Tibial nerve (tissue), 4 donors: ENCODE measurements around the gene L3MBTL4. TPM values are rescaled to one million over a fixed set of nuclear protein-coding genes. Genes with fewer than 3 reads are reported as not detected.
"Not testable (repeated sequence)": the region's sequence is repeated elsewhere in the genome, so short reads cannot be mapped to it uniquely, and the experiment has no call there.

Experiments
- DNase-seq, 2 donors: peaks; one replicate each; pipeline ENCODE4 v3.0.0-alpha.2; 2019; ENCODE audit warnings: low spot score in 2 of 2
- H3K27ac ChIP-seq, 4 donors: fragments of 200-600 bp; sonication (generic) in 3 of 4; one replicate each; pipeline ENCODE4 v1.5.1; 2017 to 2019; ENCODE audit warnings: mild to moderate bottlenecking in 1 of 4
- H3K27me3 ChIP-seq, 2 donors: fragments of 200-600 bp; sonication (generic) in 1 of 2; one replicate each; pipeline versions ENCODE4 v1.5.1 to v1.6.0; 2017 to 2019
- H3K36me3 ChIP-seq, 3 donors: fragments of 200-600 bp; sonication (generic); one replicate each; pipeline ENCODE4 v1.5.1; 2018 to 2019
- H3K4me1 ChIP-seq, 4 donors: fragments of 200-600 bp; sonication (generic) in 3 of 4; one replicate each; pipeline ENCODE4 v1.5.1; 2017 to 2019
- H3K4me3 ChIP-seq, 4 donors: fragments of 200-600 bp; sonication (generic) in 3 of 4; one replicate each; pipeline ENCODE4 v1.5.1; 2017 to 2019; ENCODE audit warnings: mild to moderate bottlenecking in 1 of 4, moderate library complexity in 1 of 4
- H3K9me3 ChIP-seq, 4 donors: fragments of 200-600 bp; sonication (generic) in 3 of 4; one replicate each; pipeline ENCODE4 v1.5.1; 2017 to 2019
- CTCF ChIP-seq, 5 experiments: fragments of 200-600 bp in 3 of 5; fragments of 450-650 bp in 2 of 5; sonication (generic) in 3 of 5; IDR thresholded peaks; one replicate each; pipeline ENCODE4 v1.5.1; 2016 to 2019; ENCODE audit warnings: antibody characterized with exemption in 5 of 5, mild to moderate bottlenecking in 3 of 5, moderate library complexity in 2 of 5
- EP300 ChIP-seq, 2 donors: sonication (generic); formaldehyde crosslinking; IDR thresholded peaks; one replicate each; pipeline ENCODE4 v1.6.1; 2017; ENCODE audit warnings: antibody characterized with exemption in 2 of 2, mild to moderate bottlenecking in 1 of 2
- POLR2A ChIP-seq, 2 donors: fragments of 450-650 bp; IDR thresholded peaks; one replicate each; pipeline ENCODE4 v1.6.1; 2017; ENCODE audit warnings: antibody characterized with exemption in 2 of 2, mild to moderate bottlenecking in 2 of 2, moderate library complexity in 2 of 2
- WGBS, 2 donors: methylation state at CpG; one replicate each; pipeline ENCODE4 v1.1.5; 2018; 5-methylcytosine and 5-hydroxymethylcytosine counted together
- total RNA-seq, 4 donors: library from RNA; depleted of rRNA; stranded (reverse); fragments of >200 nt; gene quantifications; one replicate each; pipeline ENCODE4 v1.1.0, GENCODE V29; 2016

The L3MBTL4 gene
- total RNA-seq, 4 donors from 2014 or later: 6.3 to 9.0 (median 8.1) TPM

- 70 to 77% methylated on average over 8 of the region's 8 CpGs for WGBS, 2 donors
- no peaks in the 10 kb centered on the region for H3K36me3 ChIP-seq
- no peaks in the 10 kb centered on the region for H3K9me3 ChIP-seq
Measured at GRCh38 chr18:6270771-6271216, 143.9 kb downstream of the L3MBTL4 start.

GRCh38 chr18:6269660-6270332 is 144.9 kb downstream of the L3MBTL4 start:
- 90 to 91% methylated on average over 12 of the region's 12 CpGs for WGBS, 2 donors
- no peaks in the 10 kb centered on the region for H3K27me3 ChIP-seq
- no peak for TF ChIP-seq CTCF (IDR thresholded peaks at IDR 0.05)

More at GRCh38 chr18:6270771-6271216, 143.9 kb downstream of the L3MBTL4 start:
- H3K27me3 ChIP-seq: no peaks in the 10 kb centered on the region
- no peaks in the 10 kb centered on the region for H3K4me1 ChIP-seq
- TF ChIP-seq POLR2A (IDR thresholded peaks at IDR 0.05): no peak
- TF ChIP-seq EP300 (IDR thresholded peaks at IDR 0.05): no peak
- TF ChIP-seq CTCF (IDR thresholded peaks at IDR 0.05): no peak
- H3K27ac ChIP-seq: no peak overlapping the region
- DNase-seq: no peak
- no peak overlapping the region for H3K4me3 ChIP-seq

GRCh38 chr18:6266212-6266611 is 148.5 kb downstream of the L3MBTL4 start:
- 83% methylated on average over 3 of the region's 3 CpGs for WGBS, 2 donors
- Histone ChIP-seq H3K36me3 (peaks cover 0 to 10% (median 0%) of the 10 kb centered on the region in 3 donors), H3K27me3 (no peaks in the 10 kb centered on the region)

More at GRCh38 chr18:6269660-6270332, 144.9 kb downstream of the L3MBTL4 start:
- Histone ChIP-seq H3K4me1 (no peaks in the 10 kb centered on the region), H3K36me3 (no peaks in the 10 kb centered on the region), H3K4me3 (no peak overlapping the region), H3K9me3 (no peaks in the 10 kb centered on the region), H3K27ac (no peak overlapping the region)
- no peak for DNase-seq

GRCh38 chr18:6261938-6262337 is 152.8 kb downstream of the L3MBTL4 start:
- Histone ChIP-seq H3K36me3 (peaks cover 0 to 21% (median 0%) of the 10 kb centered on the region in 3 donors), H3K4me1 (no peaks in the 10 kb centered on the region), H3K27ac (no peak overlapping the region), H3K27me3 (no peaks in the 10 kb centered on the region), H3K9me3 (peaks cover 0 to 18% (median 0%) of the 10 kb centered on the region in 4 donors), H3K4me3 (no peak overlapping the region)
- DNase-seq: no peak
- 94% methylated on average over 7 to 8 of the region's 8 CpGs for WGBS, 2 donors
- no peak for TF ChIP-seq EP300 (IDR thresholded peaks at IDR 0.05)
- TF ChIP-seq CTCF (IDR thresholded peaks at IDR 0.05): no peak
- no peak for TF ChIP-seq POLR2A (IDR thresholded peaks at IDR 0.05)

More at GRCh38 chr18:6266212-6266611, 148.5 kb downstream of the L3MBTL4 start:
- Histone ChIP-seq H3K4me1 (no peaks in the 10 kb centered on the region), H3K27ac (no peak overlapping the region), H3K9me3 (no peaks in the 10 kb centered on the region), H3K4me3 (no peak overlapping the region)
- no peak for DNase-seq
- TF ChIP-seq CTCF (IDR thresholded peaks at IDR 0.05) (no peak), POLR2A (IDR thresholded peaks at IDR 0.05) (no peak), EP300 (IDR thresholded peaks at IDR 0.05) (no peak)

- peaks cover 0 to 18% (median 0%) of the 10 kb centered on the region in 4 donors for H3K9me3 ChIP-seq
- H3K27me3 ChIP-seq, DNase-seq, H3K27ac ChIP-seq, H3K4me3 ChIP-seq: not testable (repeated sequence)
- 83 to 85% methylated on average over 1 of the region's 1 CpG for WGBS, 2 donors
- H3K4me1 ChIP-seq: peaks cover 0 to 24% (median 7%) of the 10 kb centered on the region in 4 donors
- H3K36me3 ChIP-seq: peaks cover 0 to 21% (median 0%) of the 10 kb centered on the region in 3 donors
Measured at GRCh38 chr18:6259324-6259723, 155.4 kb downstream of the L3MBTL4 start.
